HEK293T (cell line): ENCODE results near the gene PBX4.

ENCODE experiments used
- CTCF ChIA-PET: fragments of 350-600 bp; formaldehyde crosslinking; extraction: SDS; loops from one replicate; lab custom pipeline; 2021; ENCODE audit warnings: antibody characterized with exemption, inconsistent platforms; lab: Yijun Ruan, JAX
- POLR2A ChIA-PET: fragments of 350-600 bp; formaldehyde crosslinking; extraction: SDS; loops from one replicate; lab custom pipeline; 2020; ENCODE audit warnings: antibody characterized with exemption, inconsistent platforms; lab: Yijun Ruan, JAX
- DNase-seq: peaks from one replicate; pipeline ENCODE4 v3.0.0; 2012; ENCODE audit warnings: mixed read lengths; ENCODE audit errors: extremely low spot score
- ARNT ChIP-seq: fragments of 450-650 bp; IDR thresholded peaks from 2 replicates; pipeline ENCODE4 v1.6.1; 2017; ENCODE audit warnings: mild to moderate bottlenecking
- BHLHE40 ChIP-seq: fragments of 450-650 bp; IDR thresholded peaks from 2 replicates; pipeline ENCODE4 v1.6.1; 2016; ENCODE audit warnings: mild to moderate bottlenecking, moderate library complexity, borderline replicate concordance
- CTBP1 ChIP-seq: fragments of 450-650 bp; IDR thresholded peaks from 2 replicates; pipeline ENCODE4 v1.6.1; 2016; ENCODE audit warnings: borderline replicate concordance
- ELF4 ChIP-seq: fragments of 450-650 bp; IDR thresholded peaks from 2 replicates; pipeline ENCODE4 v1.6.1; 2017; ENCODE audit warnings: antibody characterized with exemption
- FOXK2 ChIP-seq: fragments of 450-650 bp; IDR thresholded peaks from 2 replicates; pipeline ENCODE4 v1.6.1; 2016; ENCODE audit warnings: mild to moderate bottlenecking
- FOXM1 ChIP-seq: fragments of 450-650 bp; IDR thresholded peaks from 2 replicates; pipeline ENCODE4 v1.6.1; 2017; ENCODE audit warnings: mild to moderate bottlenecking, borderline replicate concordance
- HDGF ChIP-seq: fragments of 450-650 bp; IDR thresholded peaks from 2 replicates; pipeline ENCODE4 v1.6.1; 2017; ENCODE audit warnings: antibody characterized with exemption, borderline replicate concordance
- L3MBTL2 ChIP-seq: fragments of 450-650 bp; conservative IDR thresholded peaks from 2 replicates; pipeline ENCODE4 v1.6.1; 2016; ENCODE audit warnings: mild to moderate bottlenecking
- LEF1 ChIP-seq: fragments of 450-650 bp; IDR thresholded peaks from 2 replicates; pipeline ENCODE4 v1.6.1; 2017; ENCODE audit warnings: mild to moderate bottlenecking, borderline replicate concordance
- NFRKB ChIP-seq: fragments of 450-650 bp; IDR thresholded peaks from 2 replicates; pipeline ENCODE4 v1.6.1; 2016; ENCODE audit warnings: mild to moderate bottlenecking, moderate library complexity
- PKNOX1 ChIP-seq: fragments of 450-650 bp; IDR thresholded peaks from 2 replicates; pipeline ENCODE4 v1.6.1; 2016
- SP1 ChIP-seq: fragments of 450-650 bp; IDR thresholded peaks from 2 replicates; pipeline ENCODE4 v1.6.1; 2017
- SUZ12 ChIP-seq: fragments of 450-650 bp; IDR thresholded peaks from 2 replicates; pipeline ENCODE4 v1.6.1; 2016; ENCODE audit warnings: mild to moderate bottlenecking
- TARDBP ChIP-seq: fragments of 450-650 bp; IDR thresholded peaks from 2 replicates; pipeline ENCODE4 v1.6.1; 2016
- ZNF384 ChIP-seq: fragments of 450-650 bp; IDR thresholded peaks from 2 replicates; pipeline ENCODE4 v1.6.1; 2016

PBX4 gene

DNA sequence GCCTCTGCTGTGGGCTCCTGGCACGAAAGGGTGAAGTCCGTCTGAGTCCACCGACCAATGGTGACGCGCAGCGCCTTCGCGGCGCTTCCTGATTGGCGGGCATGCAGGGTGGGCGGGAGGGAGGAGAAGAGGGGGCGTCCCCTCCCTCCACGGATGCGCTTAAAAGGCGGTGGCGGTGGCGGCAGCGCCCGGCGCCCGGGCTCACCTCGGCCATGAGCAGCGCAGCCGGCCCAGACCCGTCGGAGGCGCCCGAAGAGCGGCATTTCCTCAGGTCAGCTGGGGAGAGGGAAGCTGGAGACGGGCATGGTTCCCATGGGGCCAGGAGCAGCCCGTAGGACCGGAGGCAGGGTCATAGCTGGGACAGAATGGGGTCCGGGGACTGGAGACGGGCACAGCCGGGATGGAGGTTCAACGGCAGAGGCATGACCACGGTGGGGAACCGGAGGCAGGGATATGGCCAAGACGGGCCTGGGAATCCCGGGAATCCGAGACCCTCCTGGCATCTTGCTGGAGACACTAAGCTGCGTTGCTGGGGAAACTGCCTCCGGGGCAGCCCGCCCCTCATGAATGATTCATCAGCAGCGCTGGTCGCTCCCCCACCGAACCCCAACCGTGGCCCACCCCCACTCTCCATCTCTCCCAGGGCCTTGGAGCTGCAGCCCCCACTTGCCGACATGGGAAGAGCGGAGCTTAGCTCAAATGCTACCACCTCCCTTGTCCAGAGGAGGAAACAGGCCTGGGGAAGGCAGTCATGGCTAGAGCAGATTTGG is 89.6 kb downstream of the PBX4 start, which contains the start of gene YJEFN3:
YJEFN3 (plus strand) TSS at position 191 of the 770 bp plus-strand sequence; CDS start at position 213, 22 bp downstream.
- TF ChIP-seq TARDBP = no peak
- TF ChIP-seq FOXM1 = no peak
- no peak for TF ChIP-seq ARNT
- no peak for TF ChIP-seq FOXK2
- CTCF ChIA-PET = interaction anchor here (0.6 kb wide), 2 partner anchors 113 to 1724 kb away, joined by 3 to 5 read pairs; no protein-coding TSS in a partner anchor
- DNase-seq = no peak
- POLR2A ChIA-PET = interaction anchor here (1.9 kb wide), 1 partner anchor 13 kb away, joined by 6 read pairs; the partner anchor contains the start of genes NDUFA13 and TSSK6

- TF ChIP-seq ARNT (no peak), PKNOX1 (no peak), LEF1 (no peak), HDGF (no peak), SP1 (no peak), ELF4 (no peak), FOXK2 (no peak), NFRKB (no peak), BHLHE40 (no peak), FOXM1 (no peak), TARDBP (no peak), CTBP1 (no peak), ZNF384 (no peak), L3MBTL2 (no peak)
- ChIA-PET POLR2A (interaction anchor here (1.2 kb wide), 1 partner anchor 12 kb away, joined by 5 read pairs; the partner anchor contains the start of gene NDUFA13), CTCF (interaction anchor here (0.6 kb wide), 1 partner anchor 112 kb away, joined by 5 read pairs; no protein-coding TSS in a partner anchor)
- no peak for DNase-seq
Observed at GRCh38 chr19:19527674-19528625, 90.5 kb downstream of the PBX4 start.

DNA sequence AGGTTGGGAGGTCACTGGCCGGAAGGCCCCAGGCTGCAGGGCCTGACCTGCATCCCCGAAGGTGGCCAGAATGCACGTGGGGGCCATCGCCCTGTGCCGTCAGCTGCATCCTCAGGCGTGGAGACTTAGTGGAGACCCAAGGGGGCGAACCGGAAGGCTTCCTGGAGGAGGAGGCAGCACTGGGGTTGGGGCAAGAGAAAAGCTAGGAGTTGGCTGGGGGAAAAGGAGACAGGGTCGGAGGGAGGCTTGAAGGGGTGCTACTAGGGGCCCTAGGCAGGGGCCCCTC is 91.2 kb downstream of the PBX4 start:
- TF ChIP-seq HDGF (no peak), ZNF384 (no peak)
- no peak for DNase-seq
- ChIA-PET POLR2A (interaction anchor here (1.2 kb wide), 1 partner anchor 11 kb away, joined by 5 read pairs; the partner anchor contains the start of gene NDUFA13), CTCF (no interaction called here)

DNA sequence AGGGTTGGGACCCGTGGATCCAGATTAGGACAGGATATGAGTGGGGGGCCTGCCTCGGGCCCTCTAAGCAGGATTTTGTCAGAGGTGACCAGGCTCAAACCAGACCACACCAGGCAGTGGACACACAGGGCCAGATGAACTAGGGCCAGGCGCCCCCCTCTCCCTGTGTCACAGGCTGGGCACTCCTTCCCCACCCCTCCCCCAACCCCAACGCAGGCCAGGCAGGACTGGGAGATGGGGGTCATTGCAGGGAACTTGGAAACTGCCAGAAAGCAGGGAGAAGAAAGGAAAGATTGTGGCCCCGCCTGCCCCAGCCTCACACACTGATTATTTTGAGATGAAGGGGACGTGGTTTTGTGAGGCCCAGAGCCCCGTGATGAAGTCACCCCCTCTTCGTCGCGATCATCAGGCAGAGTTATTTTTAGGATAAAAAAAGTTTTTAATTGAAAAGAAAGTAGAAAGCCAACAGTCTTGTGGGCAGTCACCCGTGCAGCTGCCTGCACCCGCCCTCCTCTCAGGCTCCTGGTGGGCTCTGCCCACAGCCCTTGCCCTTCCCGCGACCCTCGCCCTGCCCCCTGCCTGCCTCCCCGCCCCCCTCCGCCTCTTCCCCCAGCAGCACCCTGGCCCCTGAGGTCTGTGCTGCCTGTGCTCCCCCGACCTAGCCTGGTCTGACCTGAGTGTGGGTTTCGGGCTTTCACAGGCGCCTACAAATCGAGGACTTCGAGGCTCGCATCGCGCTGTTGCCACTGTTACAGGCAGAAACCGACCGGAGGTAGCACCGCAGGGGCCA is 91.7 kb downstream of the PBX4 start:
- ChIA-PET POLR2A (interaction anchor here (1.2 kb wide), 1 partner anchor 11 kb away, joined by 5 read pairs; the partner anchor contains the start of gene NDUFA13), CTCF (no interaction called here)
- TF ChIP-seq PKNOX1 (no peak), CTBP1 (no peak), ZNF384 (no peak), FOXM1 (no peak), BHLHE40 (no peak), SP1 (no peak), NFRKB (no peak), LEF1 (no peak), HDGF (no peak), ARNT (no peak), TARDBP (no peak)
- DNase-seq = no peak

- CTCF ChIA-PET = interaction anchor here (0.6 kb wide), 1 partner anchor 434 kb away, joined by 5 read pairs; no protein-coding TSS in a partner anchor
- no peak for DNase-seq
- POLR2A ChIA-PET = no interaction called here
- no peak for TF ChIP-seq BHLHE40
- no peak for TF ChIP-seq ELF4
- TF ChIP-seq PKNOX1 = peak; percentile 25; the same call in 1 of the 2 replicates
- no peak for TF ChIP-seq SUZ12
Observed at GRCh38 chr19:19525611-19526380, 92.7 kb downstream of the PBX4 start.
